ENCODE results near the gene RUBCNL. TPM values are rescaled to one million over a fixed set of nuclear protein-coding genes. Genes with fewer than 3 reads are reported as not detected.
A peak's percentile ranks its signal among the peaks of the same experiment; 100 is the strongest.
"Not testable (repeated sequence)": the region's sequence is repeated elsewhere in the genome, so short reads cannot be mapped to it uniquely, and the experiment has no call there.

Gene RUBCNL
- total RNA-seq, 1 donor from 2014 or later, result 2.8 TPM

DNA sequence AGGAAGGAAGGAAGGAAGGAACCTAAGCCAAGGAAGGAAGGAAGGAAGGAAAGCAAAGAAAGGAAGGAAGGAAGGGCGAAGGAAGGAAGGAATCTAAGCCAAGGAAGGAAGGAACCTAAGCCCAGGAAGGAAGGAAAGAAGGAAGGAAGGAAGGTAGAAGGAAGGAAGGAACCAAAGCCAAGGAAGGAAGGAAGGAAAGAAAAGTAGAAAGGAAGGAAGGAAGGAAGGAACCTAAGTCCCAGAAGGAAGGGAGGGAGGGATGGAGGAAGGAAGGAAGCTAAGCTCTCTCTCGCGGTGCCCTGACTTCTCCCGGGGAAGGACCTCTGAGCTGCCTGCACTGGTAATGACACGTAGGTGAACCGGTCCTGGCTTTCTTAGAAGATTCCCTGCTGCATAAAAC, 1.3 kb upstream of the RUBCNL start:
- Mint-ChIP-seq H3K27me3 (ENCODE audit: insufficient read depth) (peaks cover 23% of the 10 kb centered on the region), H3K9me3 (no peaks in the 10 kb centered on the region), H3K27ac (no peak overlapping the region)

DNA sequence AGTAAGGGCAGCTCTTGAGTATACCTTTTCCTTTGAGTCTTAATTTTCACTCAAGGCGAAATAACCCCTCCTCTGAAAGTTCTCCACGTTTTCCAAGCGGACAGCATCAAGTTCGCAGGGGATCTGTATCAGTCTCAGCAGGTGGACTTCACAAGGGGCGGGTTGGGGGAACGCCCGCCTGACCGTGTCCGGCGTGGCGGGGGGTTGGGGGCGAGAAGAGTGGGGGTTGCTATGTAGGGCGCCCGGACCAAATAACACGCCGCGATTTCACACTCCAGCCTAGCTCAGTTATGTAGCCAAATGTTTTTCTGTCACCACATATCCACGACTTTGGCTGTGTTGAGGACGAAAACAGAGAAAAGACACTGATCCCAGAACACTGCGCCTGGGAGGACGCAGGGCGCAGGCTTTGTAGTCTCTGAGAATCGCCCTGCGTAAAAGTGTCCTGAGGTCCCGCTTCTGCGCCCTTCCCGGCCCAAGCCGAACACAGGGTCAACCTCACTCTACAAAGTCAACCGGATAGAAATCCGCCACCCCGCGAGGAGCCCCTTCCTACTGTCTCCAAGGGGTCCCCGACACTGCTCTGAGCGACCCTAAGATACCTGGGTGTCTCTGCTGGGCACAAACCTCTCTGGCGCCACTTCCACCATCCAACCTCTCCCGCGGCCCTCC, 524 bp downstream of the RUBCNL start:
- intact Hi-C loops (cut with micrococcal nuclease), result loop anchor here (1.0 to 5.0 kb wide), 3 partner anchors 31 to 219 kb away; no protein-coding TSS in a partner anchor

More for the DNA sequence above, 1.3 kb upstream of the RUBCNL start:
- H3K4me1 Mint-ChIP-seq (ENCODE audit: low read depth), result peaks cover 51% of the 10 kb centered on the region
- peak overlapping the region; percentile 53 for H3K4me3 Mint-ChIP-seq
- no peak for DNase-seq (ENCODE audit: low spot score)
- H3K36me3 Mint-ChIP-seq (ENCODE audit: low read depth), result peaks cover 2% of the 10 kb centered on the region
- intact Hi-C loops (cut with micrococcal nuclease), result loop anchor here (5.0 kb wide), 1 partner anchor 221 kb away; no protein-coding TSS in a partner anchor

DNA sequence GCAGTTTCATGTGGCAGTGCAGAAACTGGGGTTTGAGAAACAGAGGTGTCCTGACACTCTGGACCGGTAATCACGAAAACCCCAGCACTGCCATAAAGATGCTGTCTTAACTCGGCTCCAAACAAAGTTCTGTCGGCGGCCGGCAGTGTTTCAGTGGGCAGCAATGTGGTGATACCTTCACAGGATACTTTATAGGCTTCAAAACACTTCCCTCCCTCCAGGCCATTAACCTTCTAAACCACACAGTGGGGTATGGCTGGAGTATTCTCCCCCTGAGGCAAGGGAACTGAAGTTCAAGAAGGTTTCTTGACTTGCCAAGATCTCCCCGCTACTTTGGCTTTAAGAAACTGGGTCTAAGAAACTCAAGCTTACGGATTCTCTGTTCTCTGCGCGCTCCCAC, 1.1 kb downstream of the RUBCNL start:
- Mint-ChIP-seq H3K27me3 (ENCODE audit: insufficient read depth) (peaks cover 23% of the 10 kb centered on the region), H3K36me3 (ENCODE audit: low read depth) (peaks cover 2% of the 10 kb centered on the region), H3K27ac (no peak overlapping the region), H3K9me3 (no peaks in the 10 kb centered on the region), H3K4me1 (ENCODE audit: low read depth) (peaks cover 35% of the 10 kb centered on the region), H3K4me3 (peak overlapping the region; percentile 55)
- no peak for DNase-seq (ENCODE audit: low spot score)
- intact Hi-C loops (cut with micrococcal nuclease), result loop anchor here (5.0 kb wide), 1 partner anchor 219 kb away; no protein-coding TSS in a partner anchor

More for the DNA sequence above, 524 bp downstream of the RUBCNL start:
- Mint-ChIP-seq H3K4me1 (ENCODE audit: low read depth) (peaks cover 35% of the 10 kb centered on the region), H3K27me3 (ENCODE audit: insufficient read depth) (peaks cover 23% of the 10 kb centered on the region), H3K4me3 (peak overlapping the region; percentile 87), H3K27ac (no peak overlapping the region), H3K9me3 (no peaks in the 10 kb centered on the region), H3K36me3 (ENCODE audit: low read depth) (peaks cover 2% of the 10 kb centered on the region)
- no peak for DNase-seq (ENCODE audit: low spot score)

DNA sequence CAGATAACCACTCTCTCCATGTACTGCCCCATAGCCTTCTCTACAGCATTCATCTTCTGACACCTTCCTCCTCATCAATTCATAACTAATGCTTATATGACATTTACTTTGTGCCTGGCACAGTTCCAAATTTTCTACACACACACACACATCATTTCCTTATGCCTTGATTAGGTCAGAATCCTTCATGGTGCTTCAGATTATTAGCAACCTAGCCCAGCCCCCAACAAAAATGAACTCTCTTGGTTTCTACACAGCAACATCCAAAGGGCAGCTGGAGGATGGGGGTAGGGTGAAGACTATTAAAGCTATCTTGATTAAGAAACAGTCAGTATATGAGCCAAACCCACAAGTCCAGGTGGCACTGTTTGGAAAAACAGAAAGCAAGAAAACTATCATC, 3.7 kb downstream of the RUBCNL start:
- no peak overlapping the region for H3K4me3 Mint-ChIP-seq
- H3K9me3 Mint-ChIP-seq, result no peaks in the 10 kb centered on the region
- peaks cover 2% of the 10 kb centered on the region for H3K36me3 Mint-ChIP-seq (ENCODE audit: low read depth)
- H3K27me3 Mint-ChIP-seq (ENCODE audit: insufficient read depth), result peaks cover 19% of the 10 kb centered on the region
- DNase-seq (ENCODE audit: low spot score), result no peak
- H3K27ac Mint-ChIP-seq, result no peak overlapping the region
- peaks cover 17% of the 10 kb centered on the region for H3K4me1 Mint-ChIP-seq (ENCODE audit: low read depth)
- intact Hi-C loops (cut with micrococcal nuclease), result no loop called here

DNA sequence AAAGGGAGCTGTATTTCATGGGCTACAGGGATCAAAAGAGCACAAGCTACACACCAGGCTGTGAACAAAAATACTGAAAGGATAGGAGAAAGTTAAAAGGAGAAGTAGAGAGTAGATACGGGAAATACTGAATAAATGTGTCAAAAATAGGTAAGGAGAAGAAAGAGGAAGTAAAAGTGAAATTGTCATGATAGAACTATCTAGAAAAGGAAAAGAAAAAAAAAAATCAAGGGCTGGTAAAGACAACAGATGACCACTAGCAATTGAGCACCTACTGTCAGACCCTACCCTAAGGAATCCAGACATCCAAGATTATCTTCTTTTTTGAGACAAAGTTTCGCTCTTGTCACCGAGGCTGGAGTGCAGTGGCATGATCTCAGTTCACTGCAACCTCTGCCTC, 4.8 kb downstream of the RUBCNL start:
- DNase-seq (ENCODE audit: low spot score), result no peak
- intact Hi-C loops (cut with micrococcal nuclease), result no loop called here
- peaks cover 10% of the 10 kb centered on the region for H3K27me3 Mint-ChIP-seq (ENCODE audit: insufficient read depth)
- peaks cover 11% of the 10 kb centered on the region for H3K4me1 Mint-ChIP-seq (ENCODE audit: low read depth)
- H3K4me3 Mint-ChIP-seq, result no peak overlapping the region
- peaks cover 2% of the 10 kb centered on the region for H3K36me3 Mint-ChIP-seq (ENCODE audit: low read depth)
- no peaks in the 10 kb centered on the region for H3K9me3 Mint-ChIP-seq
- peak overlapping the region; percentile 36 for H3K27ac Mint-ChIP-seq

DNA sequence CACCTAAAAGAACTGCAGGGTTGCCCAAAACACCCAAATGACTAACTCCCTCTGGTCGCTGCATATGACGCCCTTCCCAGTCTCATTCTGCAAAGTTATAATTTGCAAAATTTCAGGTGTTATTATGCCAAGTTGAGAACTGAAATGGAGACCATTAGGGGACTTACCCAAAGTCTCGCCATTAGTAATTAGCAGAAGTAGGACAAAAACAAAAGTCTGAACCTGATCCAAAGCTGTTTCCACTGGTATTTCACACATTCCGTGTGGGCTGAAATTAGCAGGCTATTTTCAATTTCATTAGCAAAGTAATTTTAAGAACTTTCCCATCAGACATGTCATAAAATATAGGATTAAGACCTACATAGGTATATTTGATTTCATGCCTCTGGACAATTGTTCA, 6.8 kb downstream of the RUBCNL start:
- Mint-ChIP-seq H3K27ac (no peak overlapping the region), H3K4me1 (ENCODE audit: low read depth) (no peaks in the 10 kb centered on the region), H3K9me3 (no peaks in the 10 kb centered on the region), H3K36me3 (ENCODE audit: low read depth) (no peaks in the 10 kb centered on the region), H3K27me3 (ENCODE audit: insufficient read depth) (peaks cover under 1% of the 10 kb centered on the region), H3K4me3 (no peak overlapping the region)
- intact Hi-C loops (cut with micrococcal nuclease), result no loop called here
- DNase-seq (ENCODE audit: low spot score), result no peak

DNA sequence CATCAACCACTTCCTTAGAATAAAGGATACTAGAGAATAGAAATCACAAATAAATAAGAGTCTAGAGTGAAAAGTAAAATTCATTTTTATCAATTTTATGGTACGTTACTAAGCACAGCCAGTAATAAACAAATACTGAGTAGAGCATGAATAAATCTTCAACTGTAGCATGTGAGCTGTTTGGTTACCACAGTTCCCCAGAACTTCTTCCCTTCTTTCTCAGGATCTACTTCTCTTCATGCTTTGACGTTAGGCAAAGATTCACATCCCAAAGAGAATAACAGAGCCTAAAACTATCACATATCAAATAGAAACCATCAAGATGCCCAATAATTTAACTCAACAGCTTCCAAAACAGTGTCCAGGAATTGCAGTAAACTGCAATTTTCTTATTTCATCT, 7.4 kb downstream of the RUBCNL start:
- Mint-ChIP-seq H3K27ac (no peak overlapping the region), H3K27me3 (ENCODE audit: insufficient read depth) (no peaks in the 10 kb centered on the region), H3K4me3 (no peak overlapping the region), H3K4me1 (ENCODE audit: low read depth) (peaks cover 4% of the 10 kb centered on the region), H3K36me3 (ENCODE audit: low read depth) (peaks cover 3% of the 10 kb centered on the region), H3K9me3 (peaks cover 3% of the 10 kb centered on the region)
- intact Hi-C loops (cut with micrococcal nuclease), result no loop called here
- DNase-seq (ENCODE audit: low spot score), result no peak

DNA sequence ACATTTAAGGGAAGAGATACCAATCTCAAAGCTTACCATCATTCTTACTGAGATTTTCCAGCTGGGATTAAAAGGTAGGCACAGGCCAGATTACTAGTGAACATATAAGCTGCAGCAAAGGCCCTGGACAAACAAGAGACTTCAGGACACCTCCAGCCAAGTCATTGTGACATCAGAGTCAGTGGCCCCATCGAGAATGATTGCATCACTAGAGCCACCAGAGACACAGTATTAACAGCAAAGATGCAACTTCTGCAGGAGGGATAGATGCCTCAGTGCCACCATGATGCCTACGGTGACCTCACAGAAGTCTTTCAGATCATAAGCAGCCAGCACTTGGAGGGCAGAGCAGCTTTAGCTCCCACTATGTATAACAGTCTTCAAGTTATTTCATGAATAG, 8.6 kb downstream of the RUBCNL start:
- intact Hi-C loops (cut with micrococcal nuclease), result no loop called here

DNA sequence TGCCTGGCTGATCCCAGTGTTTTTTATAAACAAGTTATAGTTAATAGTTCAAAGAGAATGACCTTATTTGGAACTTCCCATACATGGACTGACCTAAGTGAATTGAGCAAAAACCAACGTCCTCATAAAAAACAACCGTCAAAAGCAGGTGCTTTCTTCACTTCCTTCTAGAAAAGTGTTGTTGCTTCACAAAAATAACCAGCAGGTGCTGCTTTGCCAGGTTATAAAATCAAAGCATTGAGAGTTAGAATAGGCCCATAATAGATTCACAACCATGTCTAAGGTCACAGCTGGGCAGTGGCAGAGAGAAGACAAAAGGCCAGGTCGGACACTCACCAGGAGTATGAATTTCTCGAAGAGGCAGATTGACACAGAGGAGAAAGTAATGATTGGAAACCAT, 9.5 kb downstream of the RUBCNL start:
- Mint-ChIP-seq H3K9me3 (peaks cover 5% of the 10 kb centered on the region), H3K36me3 (ENCODE audit: low read depth) (peaks cover 3% of the 10 kb centered on the region), H3K27ac (no peak overlapping the region), H3K27me3 (ENCODE audit: insufficient read depth) (no peaks in the 10 kb centered on the region), H3K4me1 (ENCODE audit: low read depth) (peaks cover 7% of the 10 kb centered on the region), H3K4me3 (no peak overlapping the region)
- intact Hi-C loops (cut with micrococcal nuclease), result no loop called here
- DNase-seq (ENCODE audit: low spot score), result no peak

More for the DNA sequence above, 8.6 kb downstream of the RUBCNL start:
- H3K4me1 Mint-ChIP-seq (ENCODE audit: low read depth), result peaks cover 7% of the 10 kb centered on the region
- no peak overlapping the region for H3K4me3 Mint-ChIP-seq
- H3K9me3 Mint-ChIP-seq, result peaks cover 5% of the 10 kb centered on the region
- peaks cover 3% of the 10 kb centered on the region for H3K36me3 Mint-ChIP-seq (ENCODE audit: low read depth)
- H3K27ac Mint-ChIP-seq, result no peak overlapping the region
- H3K27me3 Mint-ChIP-seq (ENCODE audit: insufficient read depth), result no peaks in the 10 kb centered on the region
- DNase-seq (ENCODE audit: low spot score), result no peak

DNA sequence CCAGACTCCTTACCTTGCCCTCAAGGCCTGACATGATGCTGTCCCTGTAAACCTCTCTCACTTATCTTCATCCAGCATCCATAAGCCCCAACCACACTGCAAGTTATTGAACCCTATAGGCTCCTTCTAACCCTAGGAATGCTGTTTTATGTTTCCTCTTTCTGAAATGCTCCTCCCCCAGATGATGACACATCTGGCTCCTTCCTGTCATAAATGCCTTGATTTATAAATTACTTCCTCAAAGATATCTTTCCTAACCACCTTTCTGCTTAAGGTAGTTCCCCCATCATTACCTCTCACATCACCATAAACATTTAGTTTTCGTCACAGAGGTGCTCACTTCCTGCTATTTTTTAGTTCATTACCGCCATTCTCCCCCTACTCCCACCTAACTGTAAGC, 12.3 kb downstream of the RUBCNL start:
- peaks cover 12% of the 10 kb centered on the region for H3K4me1 Mint-ChIP-seq (ENCODE audit: low read depth)
- intact Hi-C loops (cut with micrococcal nuclease), result no loop called here
- no peak overlapping the region for H3K27ac Mint-ChIP-seq
- H3K4me3 Mint-ChIP-seq, result no peak overlapping the region
- DNase-seq (ENCODE audit: low spot score), result no peak
- peaks cover 3% of the 10 kb centered on the region for H3K36me3 Mint-ChIP-seq (ENCODE audit: low read depth)
- H3K9me3 Mint-ChIP-seq, result peaks cover 5% of the 10 kb centered on the region
- no peaks in the 10 kb centered on the region for H3K27me3 Mint-ChIP-seq (ENCODE audit: insufficient read depth)

DNA sequence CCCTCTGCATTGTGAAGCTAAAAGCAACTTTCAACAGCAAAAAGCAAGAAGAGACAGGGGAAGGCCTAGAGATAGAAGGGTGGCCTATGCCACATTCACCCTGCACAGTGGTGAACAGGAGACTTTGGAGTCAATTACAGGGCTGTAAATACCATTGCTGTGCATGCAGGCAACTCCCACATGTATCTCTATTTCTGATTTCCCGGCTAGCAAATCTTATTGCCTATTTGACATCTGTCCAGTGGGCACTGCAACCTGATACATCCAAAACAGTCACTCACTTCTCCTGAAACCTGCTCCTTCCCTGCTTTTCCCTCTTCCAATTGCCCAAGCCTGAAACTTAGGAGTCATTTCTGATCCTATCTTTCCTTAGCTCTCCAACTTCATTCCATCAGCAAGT, 13.4 kb downstream of the RUBCNL start:
- H3K9me3 Mint-ChIP-seq, result peaks cover 5% of the 10 kb centered on the region
- no peaks in the 10 kb centered on the region for H3K27me3 Mint-ChIP-seq (ENCODE audit: insufficient read depth)
- peaks cover 3% of the 10 kb centered on the region for H3K36me3 Mint-ChIP-seq (ENCODE audit: low read depth)
- DNase-seq (ENCODE audit: low spot score), result no peak
- H3K4me3 Mint-ChIP-seq, result no peak overlapping the region
- intact Hi-C loops (cut with micrococcal nuclease), result no loop called here
- H3K4me1 Mint-ChIP-seq (ENCODE audit: low read depth), result peaks cover 23% of the 10 kb centered on the region
- no peak overlapping the region for H3K27ac Mint-ChIP-seq

DNA sequence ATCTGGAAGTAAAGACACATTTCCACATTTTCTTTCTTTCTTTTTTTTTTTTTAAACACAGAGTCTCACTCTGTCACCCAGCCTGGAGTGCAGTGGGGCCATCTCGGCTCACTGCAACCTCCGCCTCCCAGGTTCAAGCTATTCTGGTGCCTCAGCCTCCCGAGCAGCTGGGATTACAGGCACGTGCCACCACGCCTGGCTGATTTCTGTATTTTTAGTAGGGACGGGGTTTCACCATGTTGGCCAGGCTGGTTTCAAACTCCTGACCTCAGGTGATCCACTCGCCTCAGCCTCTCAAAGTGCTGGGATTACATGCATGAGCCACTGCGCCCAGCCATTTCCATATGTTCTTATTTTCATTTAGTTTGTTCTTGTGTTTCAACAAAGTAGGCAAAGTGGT, 14.1 kb downstream of the RUBCNL start:
- H3K27ac Mint-ChIP-seq; H3K27me3 Mint-ChIP-seq (ENCODE audit: insufficient read depth); H3K9me3 Mint-ChIP-seq; DNase-seq (ENCODE audit: low spot score); H3K4me3 Mint-ChIP-seq; intact Hi-C loops (cut with micrococcal nuclease); H3K36me3 Mint-ChIP-seq (ENCODE audit: low read depth): not testable (repeated sequence)
- H3K4me1 Mint-ChIP-seq (ENCODE audit: low read depth), result peaks cover 30% of the 10 kb centered on the region

DNA sequence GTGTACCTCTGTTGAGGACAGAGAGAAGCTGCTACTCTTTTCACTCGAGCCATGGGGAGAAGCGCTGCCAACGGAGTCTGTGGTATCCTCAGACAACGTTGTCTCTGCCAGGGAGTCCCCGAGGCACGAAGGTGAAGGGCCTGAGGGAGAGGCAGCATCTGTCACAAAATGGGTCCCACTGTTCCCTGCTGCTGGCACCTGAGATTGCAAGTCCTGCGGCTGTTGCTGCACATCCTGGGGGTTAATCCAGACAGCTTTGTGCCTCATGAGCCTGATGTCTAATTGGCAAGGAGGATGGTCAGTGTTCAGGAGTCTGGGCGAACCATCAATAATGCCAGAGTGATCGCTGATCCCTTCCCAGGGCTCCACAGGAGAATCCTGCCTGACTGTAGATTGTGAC, 15.0 kb downstream of the RUBCNL start:
- intact Hi-C loops (cut with micrococcal nuclease), result no loop called here
- no peak overlapping the region for H3K27ac Mint-ChIP-seq

More for the DNA sequence above, 15.0 kb downstream of the RUBCNL start:
- peaks cover 38% of the 10 kb centered on the region for H3K4me1 Mint-ChIP-seq (ENCODE audit: low read depth)
- H3K4me3 Mint-ChIP-seq, result no peak overlapping the region
- no peaks in the 10 kb centered on the region for H3K27me3 Mint-ChIP-seq (ENCODE audit: insufficient read depth)
- no peak for DNase-seq (ENCODE audit: low spot score)
- H3K36me3 Mint-ChIP-seq (ENCODE audit: low read depth), result peaks cover 5% of the 10 kb centered on the region
- H3K9me3 Mint-ChIP-seq, result peaks cover 7% of the 10 kb centered on the region
